Caco-2 (cell line): ENCODE measurements around the gene LTBP2. TPM values are rescaled to one million over a fixed set of nuclear protein-coding genes. Genes with fewer than 3 reads are reported as not detected.
A peak's percentile ranks its signal among the peaks of the same experiment; 100 is the strongest.

Source experiments
- Bru-seq: library from RNA; stranded (reverse); fragments of 400-500 nt; gene quantifications from one replicate; lab custom pipeline; 2021; lab: Mats Ljungman, UMichigan
- BruChase-seq, 2 experiments: library from RNA; stranded (reverse); fragments of 400-500 nt; gene quantifications; one replicate each; lab custom pipeline; 2021; lab: Mats Ljungman, UMichigan
- BruUV-seq: library from RNA; stranded (reverse); fragments of 400-500 nt; replicated peaks from 2 replicates; lab custom pipeline; 2021; lab: Mats Ljungman, UMichigan
- CTCF ChIA-PET: fragments of 300-600 bp; sonication (Branson Sonifier 250); formaldehyde crosslinking; loops from one replicate; lab custom pipeline; 2022; ENCODE audit warnings: antibody characterized with exemption; lab: Charles Lee
- POLR2A ChIA-PET: fragments of 300-600 bp; sonication (Branson Sonifier 250); formaldehyde crosslinking; loops from one replicate; lab custom pipeline; 2022; ENCODE audit warnings: antibody characterized with exemption; lab: Charles Lee
- DNase-seq, 2 experiments: peaks; one replicate each; pipeline versions ENCODE4 v3.0.0 to v3.0.0-alpha.2; 2020 to 2022
- H3K27me3 ChIP-seq: replicated peaks from 2 replicates; pipeline ENCODE4 v1.6.0; 2011; ENCODE audit warnings: low read length; ENCODE audit not compliant: control insufficient read depth, insufficient read depth
- H3K36me3 ChIP-seq: 2 replicates; pipeline ENCODE4 v1.5.1; 2011; ENCODE audit warnings: low read length; ENCODE audit not compliant: control insufficient read depth, insufficient read depth
- H3K4me1 ChIP-seq: fragments of 250-450 bp; sonication (Bioruptor Pico); 2 replicates; pipeline ENCODE4 v1.5.1; 2020; ENCODE audit warnings: mild to moderate bottlenecking
- H3K4me3 ChIP-seq: 2 replicates; pipeline ENCODE4 v1.5.1; 2011; ENCODE audit warnings: low read depth, mild to moderate bottlenecking, control low read depth, low read length
- H3K9me3 ChIP-seq: fragments of 250-450 bp; sonication (Bioruptor Pico); 2 replicates; pipeline ENCODE4 v1.5.1; 2020; ENCODE audit warnings: mild to moderate bottlenecking, moderate library complexity
- H3K27ac Mint-ChIP-seq: one replicate; pipeline ENCODE4 v1.8.0; 2022; ENCODE audit warnings: mixed read lengths; ENCODE audit not compliant: unreplicated experiment
- H3K27me3 Mint-ChIP-seq: one replicate; pipeline ENCODE4 v1.8.0; 2022; ENCODE audit warnings: mixed read lengths; ENCODE audit not compliant: insufficient read depth, unreplicated experiment
- H3K36me3 Mint-ChIP-seq: one replicate; pipeline ENCODE4 v1.8.0; 2022; ENCODE audit warnings: mild to moderate bottlenecking, mixed read lengths; ENCODE audit not compliant: insufficient read depth, unreplicated experiment
- H3K4me1 Mint-ChIP-seq: one replicate; pipeline ENCODE4 v1.8.0; 2022; ENCODE audit warnings: low read depth, mixed read lengths; ENCODE audit not compliant: unreplicated experiment
- H3K4me3 Mint-ChIP-seq: one replicate; pipeline ENCODE4 v1.8.0; 2022; ENCODE audit warnings: mild to moderate bottlenecking, moderate library complexity, mixed read lengths; ENCODE audit not compliant: unreplicated experiment
- H3K9me3 Mint-ChIP-seq: one replicate; pipeline ENCODE4 v1.8.0; 2022; ENCODE audit warnings: mixed read lengths; ENCODE audit not compliant: unreplicated experiment
- intact Hi-C: fragments of 100-400 bp; cut with micrococcal nuclease; formaldehyde crosslinking; loops from one replicate; pipeline ENCODE4 v1.10.0; 2022; ENCODE audit not compliant: unreplicated experiment
- long read RNA-seq: library from polyadenylated mRNA; stranded (forward); transcript quantifications from one replicate; pipeline ENCODE4 v2.0.0, GENCODE V29; 2022
- total RNA-seq: library from RNA; stranded (reverse); gene quantifications from 2 replicates; pipeline ENCODE4 v1.2.3, GENCODE V29; 2022
- TF ChIP-seq, protein P1 (sequence below), 2 experiments: fragments of 200-600 bp in 1 of 2; IDR thresholded peaks; 1 replicate in 1 of 2; 2 replicates in 1 of 2; pipeline versions ENCODE4 v1.5.1 to v1.8.0; 2011 to 2022; ENCODE audit warnings: antibody characterized with exemption in 1 of 2, control low read depth in 1 of 2, inconsistent platforms in 1 of 2, low read depth in 1 of 2, low read length in 1 of 2, mild to moderate bottlenecking in 1 of 2, moderate library complexity in 1 of 2; ENCODE audit not compliant: insufficient read depth in 1 of 2, severe bottlenecking in 1 of 2, unreplicated experiment in 1 of 2

Gene LTBP2
- 0.86 and 1.0 TPM in 2 replicates for total RNA-seq
- Bru-seq, nascent RNA, result percentile 24 among the genes with signal in this experiment
- BruChase-seq, experiment 1, labeled RNA remaining after a 2-hour chase, result percentile 24 among the genes with signal in this experiment
- BruChase-seq, experiment 2, labeled RNA remaining after a 6-hour chase, result percentile 24 among the genes with signal in this experiment
- long read RNA-seq, result 0 reads

DNA sequence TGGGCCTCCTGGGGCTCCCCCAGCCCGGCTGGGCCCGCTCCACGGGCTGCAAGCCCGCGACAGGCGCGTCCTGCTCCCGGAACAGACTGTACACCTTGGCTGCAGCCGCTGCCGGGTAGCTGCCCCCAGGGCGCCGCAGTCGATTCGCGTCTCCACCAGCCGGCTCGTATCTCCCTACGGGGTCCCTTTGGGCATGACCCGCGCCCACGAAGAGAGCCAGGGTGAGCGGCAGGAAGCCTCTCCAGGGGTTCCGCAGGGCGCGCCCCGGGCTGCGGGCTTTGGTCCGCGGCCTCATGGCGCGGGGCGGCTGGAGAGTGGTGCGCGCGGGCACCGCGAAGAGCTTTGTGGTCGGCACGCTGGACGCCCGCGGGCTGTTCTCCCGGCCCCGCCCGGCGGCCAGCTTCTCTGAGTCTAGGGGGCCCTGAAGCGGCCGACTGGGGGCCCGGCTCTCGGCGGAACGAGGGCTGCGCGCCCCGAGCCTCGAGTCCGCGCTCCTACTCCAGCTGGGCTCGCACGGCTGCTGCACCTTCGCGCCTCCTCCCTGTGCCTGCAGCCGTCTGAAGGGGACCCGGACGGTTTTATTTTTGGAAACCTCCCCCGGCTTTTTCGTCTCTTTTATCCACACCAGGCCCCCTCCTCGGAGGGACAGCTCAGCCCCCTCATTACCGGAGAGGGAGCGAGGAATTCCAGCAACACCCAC is at the start of gene LTBP2:
LTBP2 (minus strand) TSS at position 588 of the 700 bp plus-strand sequence; CDS start at position 295, 293 bp downstream.
- CTCF ChIA-PET, result interaction anchor here (0.5 to 1.7 kb wide), 11 partner anchors 9 to 879 kb away, joined by 3 to 8 read pairs (median 4); no protein-coding TSS in a partner anchor
- Mint-ChIP-seq H3K9me3 (no peaks in the 10 kb centered on the region), H3K4me1 (peaks cover 10% of the 10 kb centered on the region), H3K27ac (no peak within 1 kb of the TSS), H3K4me3 (peak within 1 kb of the TSS; percentile 74), H3K36me3 (no peaks in the 10 kb centered on the region), H3K27me3 (peaks cover 9% of the 10 kb centered on the region)
- H3K4me3 ChIP-seq, result peak within 1 kb of the TSS; percentile 84
- H3K4me1 ChIP-seq, result no peaks in the 10 kb centered on the region
- POLR2A ChIA-PET, result interaction anchor here (0.5 to 0.7 kb wide), 2 partner anchors 271 to 374 kb away, joined by 3 to 8 read pairs; no protein-coding TSS in a partner anchor
- no peak for DNase-seq
- no TSS peak for BruUV-seq
- H3K36me3 ChIP-seq, result no peaks in the 10 kb centered on the region
- TF ChIP-seq, protein P1, sequence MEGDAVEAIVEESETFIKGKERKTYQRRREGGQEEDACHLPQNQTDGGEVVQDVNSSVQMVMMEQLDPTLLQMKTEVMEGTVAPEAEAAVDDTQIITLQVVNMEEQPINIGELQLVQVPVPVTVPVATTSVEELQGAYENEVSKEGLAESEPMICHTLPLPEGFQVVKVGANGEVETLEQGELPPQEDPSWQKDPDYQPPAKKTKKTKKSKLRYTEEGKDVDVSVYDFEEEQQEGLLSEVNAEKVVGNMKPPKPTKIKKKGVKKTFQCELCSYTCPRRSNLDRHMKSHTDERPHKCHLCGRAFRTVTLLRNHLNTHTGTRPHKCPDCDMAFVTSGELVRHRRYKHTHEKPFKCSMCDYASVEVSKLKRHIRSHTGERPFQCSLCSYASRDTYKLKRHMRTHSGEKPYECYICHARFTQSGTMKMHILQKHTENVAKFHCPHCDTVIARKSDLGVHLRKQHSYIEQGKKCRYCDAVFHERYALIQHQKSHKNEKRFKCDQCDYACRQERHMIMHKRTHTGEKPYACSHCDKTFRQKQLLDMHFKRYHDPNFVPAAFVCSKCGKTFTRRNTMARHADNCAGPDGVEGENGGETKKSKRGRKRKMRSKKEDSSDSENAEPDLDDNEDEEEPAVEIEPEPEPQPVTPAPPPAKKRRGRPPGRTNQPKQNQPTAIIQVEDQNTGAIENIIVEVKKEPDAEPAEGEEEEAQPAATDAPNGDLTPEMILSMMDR (IDR thresholded peaks at IDR 0.05; ENCODE audit: insufficient read depth in 1 of 2, low read depth in 1 of 2, low read length in 1 of 2, severe bottlenecking in 1 of 2, unreplicated experiment in 1 of 2), result no peak
- no peaks in the 10 kb centered on the region for H3K27me3 ChIP-seq
- intact Hi-C loops, result loop anchor here (2.0 kb wide), 1 partner anchor 101 kb away; the partner anchor contains the start of genes AREL1 and FCF1
- H3K9me3 ChIP-seq, result no peaks in the 10 kb centered on the region

DNA sequence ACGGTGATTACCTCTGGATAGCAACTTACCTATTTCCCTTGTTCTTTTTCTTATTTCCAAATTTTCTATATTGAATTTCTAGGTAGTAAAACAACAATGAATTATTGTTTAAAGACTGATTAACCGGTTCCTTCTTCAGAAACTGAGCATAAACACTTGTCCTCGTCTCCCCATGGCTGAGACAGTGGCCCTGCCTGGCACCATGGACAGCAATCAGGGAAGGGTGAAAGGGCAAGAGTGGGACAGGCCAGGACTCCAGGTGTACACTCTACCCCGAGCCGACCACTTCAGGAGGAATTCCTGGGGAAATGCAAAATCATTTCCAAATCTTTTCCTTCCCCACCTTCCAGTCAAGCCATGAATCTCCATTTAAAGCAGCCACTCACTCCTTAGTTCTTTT is 48.8 kb upstream of the LTBP2 start:
- POLR2A ChIA-PET, result no interaction called here
- intact Hi-C loops, result no loop called here
- no peaks in the 10 kb centered on the region for H3K9me3 ChIP-seq

DNA sequence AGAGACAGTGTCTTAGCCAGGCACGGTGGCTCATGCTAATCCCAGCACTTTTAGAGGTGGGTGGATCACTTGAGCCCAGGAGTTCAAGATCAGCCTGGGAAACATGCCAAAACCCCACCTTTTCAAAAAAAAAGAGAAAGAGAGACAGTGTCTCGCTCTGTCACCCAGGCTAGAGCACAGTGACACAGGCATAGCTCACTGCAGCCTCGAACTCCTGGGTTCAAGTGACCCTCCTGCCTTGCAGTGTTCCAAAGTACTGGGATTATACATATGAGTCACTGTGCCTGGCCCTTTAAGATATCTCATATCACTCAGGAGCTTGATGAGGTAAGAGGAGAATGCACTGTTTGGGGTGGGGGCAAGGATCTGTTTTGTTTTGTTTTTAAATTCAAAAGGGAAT is 48.1 kb upstream of the LTBP2 start:
- H3K27me3 Mint-ChIP-seq, result no peaks in the 10 kb centered on the region
- CTCF ChIA-PET, result no interaction called here

More for the DNA sequence above, 48.8 kb upstream of the LTBP2 start:
- no peak overlapping the region for H3K4me3 Mint-ChIP-seq
- Histone ChIP-seq H3K27me3 (no peaks in the 10 kb centered on the region), H3K4me3 (no peak overlapping the region), H3K36me3 (no peaks in the 10 kb centered on the region; the same call in none of the 2 replicates), H3K4me1 (no peaks in the 10 kb centered on the region)
- H3K9me3 Mint-ChIP-seq, result no peaks in the 10 kb centered on the region
- no peak for DNase-seq
- H3K27ac Mint-ChIP-seq, result no peak overlapping the region
- H3K27me3 Mint-ChIP-seq, result no peaks in the 10 kb centered on the region
- BruUV-seq, result no TSS peak
- no peaks in the 10 kb centered on the region for H3K4me1 Mint-ChIP-seq
- CTCF ChIA-PET, result no interaction called here
- peaks cover 44% of the 10 kb centered on the region for H3K36me3 Mint-ChIP-seq
- TF ChIP-seq, protein P1 (IDR thresholded peaks at IDR 0.05; ENCODE audit: insufficient read depth in 1 of 2, low read depth in 1 of 2, low read length in 1 of 2, severe bottlenecking in 1 of 2, unreplicated experiment in 1 of 2), result no peak

More for the DNA sequence above, 48.1 kb upstream of the LTBP2 start:
- Mint-ChIP-seq H3K9me3 (no peaks in the 10 kb centered on the region), H3K4me3 (no peak overlapping the region), H3K4me1 (no peaks in the 10 kb centered on the region), H3K27ac (no peak overlapping the region), H3K36me3 (peaks cover 37% of the 10 kb centered on the region)
- no peaks in the 10 kb centered on the region for H3K27me3 ChIP-seq
- DNase-seq, result no peak
- H3K4me1 ChIP-seq, result no peaks in the 10 kb centered on the region
- TF ChIP-seq, protein P1 (IDR thresholded peaks at IDR 0.05; ENCODE audit: insufficient read depth in 1 of 2, low read depth in 1 of 2, low read length in 1 of 2, severe bottlenecking in 1 of 2, unreplicated experiment in 1 of 2), result no peak
- no TSS peak for BruUV-seq
- intact Hi-C loops, result no loop called here
- H3K4me3 ChIP-seq, result no peak overlapping the region
- no peaks in the 10 kb centered on the region for H3K9me3 ChIP-seq
- H3K36me3 ChIP-seq, result no peaks in the 10 kb centered on the region; the same call in none of the 2 replicates
- POLR2A ChIA-PET, result no interaction called here
